Calu3 (cell line): Measurements from ENCODE around the gene CCDC200. TPM values are rescaled to one million over a fixed set of nuclear protein-coding genes. Genes with fewer than 3 reads are reported as not detected.
"Not testable (repeated sequence)": the region's sequence is repeated elsewhere in the genome, so short reads cannot be mapped to it uniquely, and the experiment has no call there.

Experiments
- BruUV-seq: library from RNA; stranded (reverse); fragments of 400-500 nt; replicated peaks from 2 replicates; lab custom pipeline; 2021; lab: Mats Ljungman, UMichigan
- CTCF ChIA-PET: fragments of 300-600 bp; sonication (Branson Sonifier 250); formaldehyde crosslinking; loops from one replicate; lab custom pipeline; 2022; ENCODE audit warnings: antibody characterized with exemption; lab: Charles Lee
- DNase-seq: peaks from one replicate; pipeline ENCODE4 v3.0.0; 2022
- H3K27ac Mint-ChIP-seq: one replicate; pipeline ENCODE4 v1.8.0; 2022; ENCODE audit warnings: mixed read lengths; ENCODE audit not compliant: unreplicated experiment
- H3K27me3 Mint-ChIP-seq: one replicate; pipeline ENCODE4 v1.8.0; 2022; ENCODE audit warnings: mixed read lengths; ENCODE audit not compliant: unreplicated experiment
- H3K36me3 Mint-ChIP-seq: one replicate; pipeline ENCODE4 v1.8.0; 2022; ENCODE audit warnings: mild to moderate bottlenecking, moderate library complexity, mixed read lengths; ENCODE audit not compliant: insufficient read depth, unreplicated experiment
- H3K4me1 Mint-ChIP-seq: one replicate; pipeline ENCODE4 v1.8.0; 2022; ENCODE audit warnings: mild to moderate bottlenecking, low read depth, mixed read lengths; ENCODE audit not compliant: unreplicated experiment
- H3K4me3 Mint-ChIP-seq: one replicate; pipeline ENCODE4 v1.8.0; 2022; ENCODE audit warnings: mild to moderate bottlenecking, low read depth, moderate library complexity, mixed read lengths; ENCODE audit not compliant: unreplicated experiment
- H3K9me3 Mint-ChIP-seq: one replicate; pipeline ENCODE4 v1.8.0; 2022; ENCODE audit warnings: low read depth, mixed read lengths; ENCODE audit not compliant: unreplicated experiment
- intact Hi-C: fragments of 100-400 bp; cut with micrococcal nuclease; formaldehyde crosslinking; loops from one replicate; pipeline ENCODE4 v1.10.0; 2022; ENCODE audit not compliant: unreplicated experiment
- total RNA-seq: library from RNA; stranded (reverse); gene quantifications from 2 replicates; pipeline ENCODE4 v1.2.3, GENCODE V29; 2022
- TF ChIP-seq, protein P1 (sequence below): fragments of 200-600 bp; IDR thresholded peaks from one replicate; pipeline ENCODE4 v1.8.0; 2022; ENCODE audit warnings: antibody characterized with exemption; ENCODE audit not compliant: unreplicated experiment

Gene CCDC200
- total RNA-seq, 1 experiment from 2014 or later: not detected

GRCh38 chr17:43199633-43200032 lies 28.8 kb downstream of the CCDC200 start:
- BruUV-seq: no TSS peak
- no peak overlapping the region for H3K4me3 Mint-ChIP-seq
- DNase-seq: no peak
- no peaks in the 10 kb centered on the region for H3K4me1 Mint-ChIP-seq
- intact Hi-C loops: no loop called here
- H3K27ac Mint-ChIP-seq: no peak overlapping the region
- no peaks in the 10 kb centered on the region for H3K9me3 Mint-ChIP-seq
- TF ChIP-seq, protein P1, sequence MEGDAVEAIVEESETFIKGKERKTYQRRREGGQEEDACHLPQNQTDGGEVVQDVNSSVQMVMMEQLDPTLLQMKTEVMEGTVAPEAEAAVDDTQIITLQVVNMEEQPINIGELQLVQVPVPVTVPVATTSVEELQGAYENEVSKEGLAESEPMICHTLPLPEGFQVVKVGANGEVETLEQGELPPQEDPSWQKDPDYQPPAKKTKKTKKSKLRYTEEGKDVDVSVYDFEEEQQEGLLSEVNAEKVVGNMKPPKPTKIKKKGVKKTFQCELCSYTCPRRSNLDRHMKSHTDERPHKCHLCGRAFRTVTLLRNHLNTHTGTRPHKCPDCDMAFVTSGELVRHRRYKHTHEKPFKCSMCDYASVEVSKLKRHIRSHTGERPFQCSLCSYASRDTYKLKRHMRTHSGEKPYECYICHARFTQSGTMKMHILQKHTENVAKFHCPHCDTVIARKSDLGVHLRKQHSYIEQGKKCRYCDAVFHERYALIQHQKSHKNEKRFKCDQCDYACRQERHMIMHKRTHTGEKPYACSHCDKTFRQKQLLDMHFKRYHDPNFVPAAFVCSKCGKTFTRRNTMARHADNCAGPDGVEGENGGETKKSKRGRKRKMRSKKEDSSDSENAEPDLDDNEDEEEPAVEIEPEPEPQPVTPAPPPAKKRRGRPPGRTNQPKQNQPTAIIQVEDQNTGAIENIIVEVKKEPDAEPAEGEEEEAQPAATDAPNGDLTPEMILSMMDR: no peak
- no peaks in the 10 kb centered on the region for H3K27me3 Mint-ChIP-seq
- CTCF ChIA-PET: interaction anchor here (0.6 to 0.9 kb wide), 3 partner anchors 28 to 874 kb away, joined by 3 read pairs; no protein-coding TSS in a partner anchor
- H3K36me3 Mint-ChIP-seq: peaks cover 94% of the 10 kb centered on the region

GRCh38 chr17:43193251-43193650 lies 35.2 kb downstream of the CCDC200 start:
- CTCF ChIA-PET: interaction anchor here (0.6 kb wide), 1 partner anchor 172 kb away, joined by 3 read pairs; no protein-coding TSS in a partner anchor
- DNase-seq: no peak
- H3K36me3 Mint-ChIP-seq: peaks cover 86% of the 10 kb centered on the region

GRCh38 chr17:43186656-43187055 lies 41.8 kb downstream of the CCDC200 start:
- H3K27me3 Mint-ChIP-seq, H3K27ac Mint-ChIP-seq, DNase-seq, BruUV-seq, H3K4me3 Mint-ChIP-seq, H3K9me3 Mint-ChIP-seq, intact Hi-C loops, H3K4me1 Mint-ChIP-seq: not testable (repeated sequence)
- H3K36me3 Mint-ChIP-seq: peaks cover 69% of the 10 kb centered on the region
- CTCF ChIA-PET: interaction anchor here (0.7 kb wide), 1 partner anchor 131 kb away, joined by 4 read pairs; no protein-coding TSS in a partner anchor

More at GRCh38 chr17:43193251-43193650, 35.2 kb downstream of the CCDC200 start:
- H3K27me3 Mint-ChIP-seq: no peaks in the 10 kb centered on the region
- no peaks in the 10 kb centered on the region for H3K9me3 Mint-ChIP-seq
- H3K27ac Mint-ChIP-seq: no peak overlapping the region
- H3K4me1 Mint-ChIP-seq: no peaks in the 10 kb centered on the region
- BruUV-seq: no TSS peak
- intact Hi-C loops: no loop called here
- no peak overlapping the region for H3K4me3 Mint-ChIP-seq
- TF ChIP-seq, protein P1: no peak

- Mint-ChIP-seq H3K27me3 (no peaks in the 10 kb centered on the region), H3K36me3 (peaks cover 53% of the 10 kb centered on the region), H3K9me3 (no peaks in the 10 kb centered on the region), H3K27ac (no peak overlapping the region), H3K4me1 (no peaks in the 10 kb centered on the region), H3K4me3 (no peak overlapping the region)
- CTCF ChIA-PET: interaction anchor here (0.7 kb wide), 1 partner anchor 951 kb away, joined by 3 read pairs; no protein-coding TSS in a partner anchor
- no peak for DNase-seq
- no TSS peak for BruUV-seq
- intact Hi-C loops: no loop called here
- TF ChIP-seq, protein P1: no peak
Measured at GRCh38 chr17:43183921-43184320, 44.5 kb downstream of the CCDC200 start.

DNA sequence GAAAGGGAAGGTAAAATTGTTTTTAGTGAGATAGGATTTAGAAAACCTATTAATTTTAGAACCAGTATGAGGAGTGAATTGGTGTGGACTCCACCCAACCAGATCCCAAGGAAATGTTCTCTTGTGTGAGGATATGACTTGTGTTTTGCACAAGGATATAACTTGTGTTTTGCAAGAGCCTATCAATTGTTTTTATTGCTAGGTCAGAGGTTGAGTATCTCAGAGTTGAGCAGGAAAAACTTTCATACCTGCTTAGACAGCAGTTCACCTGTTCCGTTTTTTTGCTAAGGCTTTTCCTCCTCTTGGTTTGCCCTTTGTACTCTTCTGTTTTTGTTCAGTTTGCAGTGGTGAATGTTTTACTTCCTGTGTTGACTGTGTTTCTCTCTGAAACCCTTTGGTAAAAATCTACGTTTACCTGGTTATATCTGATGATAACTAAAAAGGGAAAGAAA lies 52.3 kb downstream of the CCDC200 start:
- DNase-seq: peak; percentile 22
- Mint-ChIP-seq H3K27me3 (no peaks in the 10 kb centered on the region), H3K27ac (peak overlapping the region; percentile 93), H3K36me3 (peaks cover 51% of the 10 kb centered on the region), H3K4me1 (peaks cover 24% of the 10 kb centered on the region), H3K4me3 (peak overlapping the region; percentile 69), H3K9me3 (no peaks in the 10 kb centered on the region)
- no TSS peak for BruUV-seq
- TF ChIP-seq, protein P1: no peak
- intact Hi-C loops: no loop called here
- CTCF ChIA-PET: interaction anchor here (1.0 kb wide), 2 partner anchors 25 to 47 kb away, joined by 4 to 5 read pairs; no protein-coding TSS in a partner anchor
